Measurements from ENCODE around the gene PEX5L.

GRCh38 chr3:179932674-179933073 lies 104.1 kb downstream of the PEX5L start:
- TF ChIP-seq POLR2A (IDR thresholded peaks at IDR 0.05; ENCODE audit: low read depth, low read length) (no peak), POLR2AphosphoS5 (IDR thresholded peaks at IDR 0.05; ENCODE audit: low read depth, low read length) (no peak), TAF1 (IDR thresholded peaks at IDR 0.05; ENCODE audit: borderline replicate concordance, low read depth, low read length) (no peak)
